HG03521 (cell line): Measurements from ENCODE around the gene ALOX12B.
"Not testable (repeated sequence)": the region's sequence is repeated elsewhere in the genome, so short reads cannot be mapped to it uniquely, and the experiment has no call there.

Source experiments
- ATAC-seq: cut with Tn5 transposase; IDR thresholded peaks from one replicate; pipeline ENCODE4 v1.9.1; 2021; ENCODE audit warnings: mild to moderate bottlenecking, moderate library complexity; ENCODE audit not compliant: unreplicated experiment

ALOX12B gene

DNA sequence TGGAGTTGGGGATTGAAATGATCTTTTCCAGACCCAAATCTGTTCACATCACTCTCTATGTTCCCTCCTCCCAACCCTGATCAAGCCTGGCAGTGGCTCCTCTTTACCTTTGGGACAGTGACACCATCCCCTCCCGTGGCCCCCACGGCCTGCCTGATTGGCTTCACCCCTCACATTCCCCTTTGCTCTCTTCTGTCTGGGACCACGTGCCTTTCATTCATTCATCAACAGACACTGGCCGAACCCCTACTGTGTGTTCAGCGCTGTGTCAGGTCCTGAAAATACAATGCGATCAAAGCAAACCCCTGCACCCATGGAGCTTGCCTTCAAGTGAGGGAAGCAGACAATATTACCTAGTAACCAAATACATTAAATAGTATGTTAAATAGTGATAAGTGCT, 2.2 kb upstream of the ALOX12B start:
- ATAC-seq = no peak

DNA sequence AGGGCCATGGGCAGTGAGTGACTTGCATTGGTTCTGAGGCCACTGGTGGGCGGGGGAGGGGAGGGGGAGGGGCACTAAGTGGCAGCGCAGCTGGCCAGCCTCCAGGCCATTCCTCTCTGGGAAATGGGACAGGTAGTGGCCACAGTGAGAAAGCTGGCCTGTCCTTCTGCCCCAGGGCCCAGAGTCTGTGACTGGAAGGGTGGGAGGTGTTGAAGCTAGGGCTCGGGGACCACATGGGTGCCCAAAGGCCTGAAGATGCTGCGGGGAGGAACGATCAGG, 375 bp upstream of the ALOX12B start:
- ATAC-seq = no peak

DNA sequence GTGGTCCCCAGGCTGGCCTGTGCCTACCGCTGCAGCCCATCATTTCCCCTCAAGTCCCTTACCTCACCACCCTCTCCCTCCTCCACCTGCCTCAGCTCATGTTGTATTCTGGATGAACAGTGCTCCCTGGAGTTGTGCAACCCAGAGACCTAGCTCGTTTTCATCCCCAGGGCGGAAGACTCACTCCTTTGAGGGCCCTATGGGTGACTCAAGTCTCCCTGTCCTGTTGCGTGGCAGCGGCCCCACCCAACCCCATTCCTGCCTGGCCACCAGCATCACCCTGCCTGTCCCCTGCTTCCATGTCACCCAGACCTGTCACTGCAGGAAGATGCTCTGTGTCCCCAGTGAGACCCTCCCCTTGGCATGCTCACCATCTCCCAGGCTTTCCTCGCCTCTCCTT, 3.3 kb downstream of the ALOX12B start:
- ATAC-seq = no peak

DNA sequence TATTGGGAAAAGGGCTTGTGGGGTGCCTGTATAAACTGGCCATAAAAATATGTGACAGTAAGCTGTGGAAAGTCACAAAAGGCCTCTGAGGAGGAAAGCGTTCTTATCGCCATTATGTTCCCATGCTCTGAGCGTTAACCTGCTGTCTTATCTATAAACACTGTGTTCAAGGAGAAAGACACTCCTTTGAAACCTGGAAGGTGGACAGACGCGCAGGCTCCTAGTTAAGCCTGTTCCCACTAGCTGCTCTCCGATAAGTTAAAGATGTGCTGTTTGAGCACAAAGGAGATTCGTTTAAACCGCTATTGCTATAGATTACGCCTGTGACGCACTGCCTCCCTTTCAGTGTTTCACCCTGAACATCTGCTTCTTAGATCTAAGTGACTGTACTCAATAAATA, 5.2 kb downstream of the ALOX12B start:
- no peak for ATAC-seq

DNA sequence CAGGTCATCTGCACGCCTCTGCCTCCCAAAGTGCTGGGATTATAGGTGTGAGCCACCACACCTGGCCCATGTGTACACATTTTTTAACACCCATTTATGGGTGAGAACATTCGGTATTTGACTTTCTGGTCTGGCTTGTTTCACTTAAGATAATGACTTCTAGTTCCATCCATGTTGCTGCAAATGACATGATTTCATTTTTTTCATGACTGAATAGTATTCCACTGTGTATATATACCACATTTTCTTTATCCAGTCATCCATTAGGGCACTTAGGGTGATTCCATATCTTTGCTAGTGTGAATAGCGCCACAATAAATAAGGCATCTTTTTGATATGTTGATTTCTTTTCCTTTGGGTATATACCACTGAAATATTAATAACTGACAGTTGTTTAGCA, 5.6 kb downstream of the ALOX12B start:
- no peak for ATAC-seq

DNA sequence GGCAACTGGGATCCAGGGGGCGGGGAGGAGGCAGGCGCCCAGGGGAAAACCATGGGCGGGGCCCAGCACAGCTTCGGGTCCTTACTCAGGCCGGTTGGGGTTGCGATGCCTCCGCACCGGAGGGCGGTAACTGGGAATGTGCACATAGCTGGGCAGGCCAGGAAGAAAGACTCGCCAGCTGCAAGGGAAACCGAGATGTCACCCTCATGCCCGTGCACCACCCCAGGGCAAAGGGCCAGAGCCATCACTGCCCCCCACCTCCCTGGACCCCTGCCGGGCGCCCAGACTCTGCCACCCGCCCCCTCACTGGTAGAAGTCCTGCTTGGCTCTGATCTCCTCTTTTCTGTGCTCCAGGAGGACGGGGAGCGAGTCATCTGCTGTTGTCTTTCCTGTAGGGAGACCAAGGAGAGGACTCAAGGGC, 6.7 kb downstream of the ALOX12B start:
- ATAC-seq = no peak

DNA sequence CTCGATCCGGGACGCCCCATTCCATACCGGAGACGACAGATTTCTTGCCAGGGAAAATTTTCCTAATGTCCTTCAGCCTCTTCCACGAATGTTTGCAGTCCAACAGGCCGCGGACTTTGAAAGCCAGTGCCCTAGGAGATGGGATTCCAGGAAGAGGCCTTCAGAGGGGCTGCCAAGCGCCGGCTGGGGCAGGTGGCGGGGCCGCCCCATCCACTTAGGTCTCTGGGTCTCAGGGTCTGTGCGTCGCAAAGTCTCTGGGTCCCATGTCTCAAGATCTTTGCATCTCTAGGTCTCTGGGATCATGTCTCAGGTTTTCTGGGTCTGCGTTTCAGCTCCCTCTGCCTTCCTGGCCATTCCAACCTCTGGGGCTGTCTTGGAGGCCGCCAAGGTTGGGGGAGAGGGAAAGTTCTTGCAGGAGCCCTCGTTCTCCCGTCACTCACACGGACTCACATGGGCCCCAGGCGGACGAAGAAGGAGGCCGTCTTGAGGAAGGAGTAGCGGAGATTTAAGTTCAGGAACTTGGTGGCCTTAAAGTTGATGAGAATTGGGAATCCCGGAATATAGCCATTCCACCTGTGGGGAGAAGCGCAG, 7.2 kb downstream of the ALOX12B start:
- no peak for ATAC-seq

DNA sequence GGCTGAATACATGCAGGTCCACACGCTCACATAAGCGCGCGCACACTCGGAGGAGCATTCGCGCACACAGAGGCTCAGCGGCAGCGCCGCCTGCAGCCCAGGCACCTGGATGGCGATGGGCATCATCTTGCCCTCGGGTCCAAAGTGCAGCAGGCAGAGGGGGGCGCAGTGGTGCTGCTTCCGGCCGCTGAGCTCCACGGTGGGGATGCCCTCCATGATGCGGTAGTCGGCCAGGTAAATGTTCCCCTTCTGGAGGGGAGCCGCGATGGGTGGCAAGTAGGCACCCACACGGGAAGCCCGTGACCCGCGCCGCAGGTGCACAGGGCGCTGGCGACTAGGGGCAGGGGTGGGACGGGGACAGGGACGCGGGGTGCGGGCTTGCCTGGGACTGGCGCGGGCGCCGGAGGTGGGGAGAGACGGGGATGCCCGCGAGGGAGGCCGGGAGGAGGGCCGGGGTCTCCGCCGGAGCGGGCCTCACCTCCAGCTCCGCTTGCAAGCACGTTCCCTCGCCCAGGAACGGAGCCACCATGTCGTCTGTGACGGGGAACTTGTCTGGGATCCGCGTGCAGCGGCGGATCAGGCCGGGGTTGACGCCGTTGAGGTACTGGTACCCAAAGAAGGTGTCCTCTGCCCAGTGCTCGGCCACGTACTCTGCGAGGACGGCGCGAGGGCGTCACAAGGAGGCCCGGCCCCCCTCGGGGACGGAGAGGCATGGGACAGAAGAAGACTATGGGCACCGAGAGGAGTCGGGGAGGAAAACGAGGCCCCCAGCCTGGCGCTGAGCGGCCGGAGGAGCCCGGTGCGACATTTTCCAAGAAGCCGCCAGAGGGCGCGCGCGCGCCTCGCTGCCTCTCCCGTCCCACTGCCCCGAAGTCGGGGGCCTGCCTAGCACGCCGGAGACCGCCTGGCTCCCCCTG, 8.0 kb downstream of the ALOX12B start:
- no peak for ATAC-seq

DNA sequence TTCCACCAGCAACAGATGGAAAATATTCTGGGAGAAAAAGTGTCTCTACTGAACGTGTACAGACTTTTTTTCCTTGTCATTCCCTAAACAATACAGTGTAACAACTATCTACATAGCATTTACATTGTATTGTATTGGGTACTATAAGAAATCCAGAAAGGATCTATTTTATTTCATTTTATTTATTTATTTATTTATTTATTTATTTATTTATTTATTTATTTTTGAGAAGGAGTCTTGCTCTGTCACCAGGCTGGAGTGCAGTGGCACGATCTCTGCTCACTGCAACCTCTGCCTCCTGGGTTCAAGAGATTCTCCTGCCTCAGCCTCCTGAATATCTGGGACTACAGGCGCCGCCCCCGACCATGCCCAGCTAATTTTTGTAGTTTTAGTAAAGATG, 9.6 kb downstream of the ALOX12B start:
- not testable (repeated sequence) for ATAC-seq

DNA sequence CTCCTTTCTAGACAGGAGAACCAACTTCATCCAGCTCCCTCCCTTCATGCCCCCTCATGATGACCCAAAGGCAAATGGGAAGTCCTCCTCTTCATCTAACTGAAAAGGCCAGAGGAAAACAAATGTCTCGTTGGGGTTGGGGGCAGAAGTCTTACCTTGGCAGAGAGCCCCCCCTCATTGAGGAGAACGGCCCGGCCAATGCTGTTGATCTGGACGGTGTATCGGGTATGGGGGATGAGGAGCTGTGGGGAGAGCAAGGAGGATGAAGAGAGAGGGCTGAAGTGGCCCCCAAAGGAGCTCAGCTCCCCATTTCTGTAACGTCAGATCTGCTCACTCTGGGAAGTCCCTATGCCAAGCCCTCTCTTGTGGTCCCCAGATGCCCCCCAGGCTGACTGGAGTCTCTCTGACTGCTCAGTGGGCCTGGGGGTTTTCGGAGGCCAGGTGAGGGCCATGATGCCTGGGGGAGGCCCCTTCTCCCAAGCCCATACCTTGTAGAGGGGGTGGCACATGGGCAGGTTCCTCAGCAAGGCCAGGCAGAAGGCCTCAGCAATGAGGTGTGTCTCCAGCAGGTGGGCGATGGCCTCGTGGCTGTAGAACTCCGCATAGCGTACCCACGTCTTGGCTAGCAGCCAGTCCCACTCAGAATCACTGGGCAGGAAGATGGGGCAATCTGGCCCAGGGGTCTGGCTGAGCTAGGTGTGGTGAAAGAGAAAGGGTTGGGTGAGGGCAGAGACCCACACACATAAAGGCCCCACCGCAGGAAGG, 10.8 kb downstream of the ALOX12B start:
- no peak for ATAC-seq

DNA sequence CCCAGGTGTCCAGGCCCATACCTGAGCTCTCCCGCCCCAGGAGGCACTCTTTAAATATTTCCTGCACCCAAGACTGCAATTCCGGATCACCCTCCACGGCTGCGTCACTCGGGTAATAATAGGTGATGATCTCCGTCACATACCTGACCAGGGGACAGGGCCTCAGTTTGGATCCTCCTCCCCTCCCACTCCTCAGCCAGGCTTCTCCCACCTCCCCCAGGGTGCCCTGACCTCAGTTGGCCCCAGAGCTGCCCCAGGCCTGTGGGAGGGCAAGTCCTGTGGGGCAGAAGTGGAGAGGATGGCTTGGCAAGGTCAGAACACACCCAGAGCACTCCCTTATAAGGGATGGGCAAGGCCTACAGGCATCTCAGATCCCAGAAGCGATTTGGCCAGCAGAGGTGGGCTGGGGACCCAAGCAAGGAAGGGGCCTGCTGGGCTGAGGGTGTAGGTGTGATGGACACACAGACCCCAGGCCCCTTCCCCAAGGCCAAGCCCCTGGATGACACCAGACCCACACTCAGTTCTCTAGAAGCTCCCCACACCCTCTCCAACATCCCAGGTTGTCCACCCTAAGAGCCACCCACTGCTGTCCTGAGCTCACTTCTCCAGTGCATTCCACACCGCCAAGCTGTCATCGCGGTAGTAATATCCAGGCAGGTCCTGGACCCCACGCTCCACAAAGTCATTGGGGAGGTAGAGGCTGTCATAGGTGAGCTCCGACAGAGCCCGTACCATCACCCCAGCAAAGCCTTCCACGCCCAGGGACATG, 11.8 kb downstream of the ALOX12B start:
- ATAC-seq = no peak

DNA sequence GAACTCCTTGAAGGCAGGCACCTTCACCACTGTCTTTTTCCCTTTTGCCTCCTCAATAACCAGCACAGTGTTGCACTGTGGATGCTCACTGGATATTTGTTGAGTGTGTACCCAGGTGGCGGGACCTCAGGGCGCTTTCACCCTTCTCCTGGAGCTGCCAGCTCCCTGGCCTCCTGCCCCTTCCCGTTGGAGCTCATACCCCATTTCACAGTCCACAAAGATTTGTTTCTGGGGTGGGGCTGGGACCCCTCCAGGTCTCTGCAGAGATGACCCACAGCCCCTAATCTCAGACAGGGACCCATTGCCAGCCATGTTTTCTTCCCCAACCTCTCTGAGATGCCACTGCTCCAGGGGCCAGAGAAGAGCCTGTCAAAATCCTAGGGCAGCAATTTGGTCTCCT, 12.4 kb downstream of the ALOX12B start:
- ATAC-seq = no peak

DNA sequence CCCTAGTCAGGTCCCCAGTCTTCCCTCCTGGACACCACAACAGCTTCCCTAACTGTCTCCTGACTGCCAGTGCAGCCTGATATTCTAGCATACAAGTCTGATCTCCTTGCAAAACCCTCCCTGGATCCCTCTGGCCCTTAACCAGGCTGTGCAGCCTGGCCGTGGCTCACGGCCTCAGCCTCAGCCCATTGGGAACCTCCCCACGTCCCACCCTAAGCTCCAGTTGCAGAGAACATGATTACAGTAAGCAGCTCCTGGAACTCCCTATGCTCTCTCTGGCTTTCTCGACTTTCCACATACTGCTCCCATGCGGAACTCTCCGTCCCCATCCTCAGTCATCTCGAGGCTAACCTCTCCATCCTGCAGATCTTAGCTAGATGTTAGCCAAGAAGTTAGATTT, 13.0 kb downstream of the ALOX12B start:
- ATAC-seq = no peak

DNA sequence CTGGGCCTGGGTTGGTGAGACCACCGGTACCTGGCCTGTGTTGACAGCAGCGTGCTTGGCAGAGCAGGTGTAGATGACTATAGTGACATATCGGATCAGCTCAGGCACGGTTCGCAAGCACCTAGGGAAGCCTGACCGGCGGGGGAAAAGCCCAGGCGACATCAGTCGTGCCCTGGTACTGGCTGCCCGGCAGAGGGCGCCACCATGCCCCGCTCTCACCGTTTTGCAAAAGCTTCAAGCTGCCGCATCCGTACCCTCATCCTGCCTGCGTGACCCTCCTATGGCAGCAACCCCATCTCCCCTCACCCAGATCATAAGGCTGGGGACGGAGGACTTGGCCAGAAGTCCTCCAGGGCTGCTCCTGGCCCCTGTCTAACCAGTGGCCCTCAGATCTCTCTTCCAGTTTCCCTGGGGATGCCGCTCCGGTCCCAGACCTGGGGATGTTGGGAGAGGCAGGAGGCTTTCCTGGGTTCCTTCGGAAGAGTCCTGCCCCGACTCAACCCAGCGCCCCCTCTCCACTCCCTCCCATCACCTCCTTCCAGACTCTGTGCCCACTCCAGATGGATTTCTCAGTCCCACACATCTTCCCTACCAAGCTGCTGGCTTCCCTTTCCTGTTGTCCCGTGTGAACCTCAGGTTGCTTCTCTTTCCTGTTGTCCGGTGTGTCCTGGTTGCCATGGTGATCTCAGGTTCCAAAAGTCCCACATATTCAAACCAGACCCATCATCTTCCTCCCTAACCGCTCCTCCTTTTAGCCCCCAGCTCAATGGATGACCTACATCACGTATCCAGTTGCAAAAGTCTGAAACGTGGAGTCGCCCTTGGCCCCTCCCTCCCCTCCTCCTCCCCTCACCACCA, 13.7 kb downstream of the ALOX12B start:
- ATAC-seq = no peak

DNA sequence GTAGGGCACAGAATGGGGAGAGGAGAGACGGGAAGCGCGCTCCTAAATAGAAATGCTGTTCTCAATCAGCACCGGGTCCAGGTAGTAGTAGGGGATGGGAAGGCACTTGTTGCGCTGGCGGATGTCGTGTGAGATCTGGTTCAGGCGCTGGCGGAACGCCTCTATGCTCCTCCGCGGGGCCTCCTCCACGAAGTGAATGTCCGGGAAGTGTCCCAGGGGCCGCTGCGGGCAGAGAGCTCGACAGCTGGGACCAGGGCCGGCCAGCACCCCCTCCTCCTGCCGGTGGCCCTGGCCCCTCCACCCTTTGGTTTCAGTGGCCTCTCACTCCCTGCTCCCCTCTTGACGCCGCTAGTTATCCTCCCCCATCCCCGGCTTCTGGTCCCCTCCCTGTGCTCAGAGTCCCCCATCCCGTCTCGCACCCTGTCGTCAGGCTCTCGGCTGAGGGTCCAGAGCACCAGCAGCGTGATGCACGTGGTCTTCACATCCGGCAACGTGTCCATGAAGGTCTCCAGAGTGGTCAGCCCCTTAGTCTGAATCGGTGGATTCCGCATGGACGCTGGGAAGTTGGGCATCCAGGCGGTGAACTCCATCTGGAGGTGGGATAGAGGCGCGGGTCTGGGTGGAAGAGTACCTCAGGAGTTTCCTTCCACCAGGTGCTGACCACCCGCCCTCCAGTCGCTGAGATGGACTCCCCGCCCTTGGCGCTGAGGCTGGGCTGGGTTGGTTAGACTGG, 14.6 kb downstream of the ALOX12B start:
- ATAC-seq = no peak

DNA sequence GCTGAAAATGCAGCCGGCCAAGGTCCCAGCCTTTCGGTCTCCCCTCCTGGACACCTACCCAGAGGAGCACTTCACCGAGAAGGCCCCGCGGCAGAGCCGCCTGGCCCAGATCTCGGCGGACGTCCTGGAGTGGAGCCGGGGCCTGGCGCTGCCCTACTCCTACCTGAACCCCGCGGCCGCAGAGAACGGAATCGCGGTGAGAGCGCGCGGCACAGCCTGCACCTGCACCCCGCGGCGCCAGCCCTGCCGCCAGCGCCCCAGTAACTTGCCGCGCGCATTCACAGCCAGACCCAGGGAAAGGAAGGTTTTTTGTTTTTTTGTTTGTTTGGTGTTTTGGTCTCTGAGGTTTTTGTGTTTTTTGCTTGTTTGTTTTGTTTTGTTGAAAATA, 15.2 kb downstream of the ALOX12B start:
- ATAC-seq = no peak

DNA sequence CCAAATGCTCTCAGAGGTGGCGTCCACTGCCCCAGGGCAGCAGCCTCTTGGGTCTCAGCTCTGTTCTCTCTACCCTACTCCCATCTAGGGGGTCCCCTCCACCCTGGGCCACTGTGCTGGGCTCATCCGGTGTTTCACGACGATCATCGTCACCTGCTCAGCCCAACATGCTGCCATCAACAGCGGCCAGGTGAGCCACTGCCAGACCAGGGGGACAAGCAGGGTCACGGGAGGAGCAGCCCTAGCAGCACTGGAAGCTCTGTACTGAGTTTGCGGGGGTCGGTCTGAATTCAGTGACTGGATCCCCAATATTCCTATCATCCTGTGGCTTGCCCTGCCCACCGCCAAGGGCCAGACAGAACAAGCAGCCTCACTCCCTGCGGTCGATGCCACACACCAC, 16.0 kb downstream of the ALOX12B start:
- ATAC-seq = no peak

DNA sequence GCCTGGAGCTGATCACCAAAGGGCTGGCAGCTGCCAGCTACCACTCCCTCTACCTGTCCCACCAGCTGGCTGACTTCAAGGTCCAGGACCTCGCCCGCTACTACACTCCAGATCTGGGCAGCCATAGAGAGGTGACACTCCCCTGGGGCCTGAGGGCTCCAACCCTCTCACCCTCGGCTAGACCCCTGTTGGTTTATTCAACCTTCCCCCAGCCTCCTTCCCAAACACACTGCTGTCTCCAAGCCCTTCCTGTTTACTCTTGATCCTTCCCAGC, 18.0 kb downstream of the ALOX12B start:
- ATAC-seq = no peak

DNA sequence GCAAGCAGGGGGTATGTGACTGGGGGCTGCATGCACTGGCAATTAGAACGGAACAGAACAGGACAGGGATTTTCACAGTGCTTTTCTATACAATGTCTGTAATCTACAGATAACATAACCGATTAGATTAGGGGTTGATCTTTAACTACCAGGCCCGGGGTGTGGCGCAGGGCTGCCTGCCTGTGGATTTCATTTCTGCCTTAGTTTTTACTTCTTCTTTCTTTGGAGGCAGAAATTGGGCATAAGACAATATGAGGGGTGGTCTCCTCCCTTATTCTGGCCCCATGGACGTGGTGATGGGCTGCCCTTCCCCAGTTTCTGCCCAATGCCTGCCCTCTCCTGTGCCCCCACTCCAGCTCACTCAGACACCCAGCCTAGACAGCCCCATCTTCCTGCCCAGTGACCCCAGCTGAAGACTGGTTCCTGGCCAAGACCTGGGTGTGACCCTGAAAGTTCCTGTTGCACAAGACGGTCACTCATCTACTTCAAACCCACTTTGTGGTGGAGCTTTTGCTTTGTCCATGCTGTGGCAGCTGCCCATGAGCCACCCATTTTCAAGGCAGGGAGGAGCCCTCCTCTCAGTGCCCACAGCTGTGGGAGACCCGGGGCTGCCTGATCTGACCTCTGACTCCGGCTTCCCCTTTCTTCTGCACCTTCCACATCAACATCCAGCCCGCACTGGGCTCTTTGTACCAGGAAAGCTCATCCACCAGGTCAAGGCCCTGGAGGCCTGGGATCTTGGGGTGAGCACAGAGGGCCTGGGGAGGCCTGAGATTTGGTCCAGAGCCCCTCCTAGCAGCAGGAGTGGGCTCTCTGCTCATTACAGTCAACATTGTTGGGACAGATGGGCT, 18.6 kb downstream of the ALOX12B start:
- ATAC-seq = no peak
